IPS-11a (cell line): ENCODE data around the gene SULT1E1.

Experiments
- H3K4me3 ChIP-seq: one replicate; pipeline ENCODE4 v1.5.1; 2013; ENCODE audit warnings: low read depth, low read length, control low read depth

Gene SULT1E1

DNA sequence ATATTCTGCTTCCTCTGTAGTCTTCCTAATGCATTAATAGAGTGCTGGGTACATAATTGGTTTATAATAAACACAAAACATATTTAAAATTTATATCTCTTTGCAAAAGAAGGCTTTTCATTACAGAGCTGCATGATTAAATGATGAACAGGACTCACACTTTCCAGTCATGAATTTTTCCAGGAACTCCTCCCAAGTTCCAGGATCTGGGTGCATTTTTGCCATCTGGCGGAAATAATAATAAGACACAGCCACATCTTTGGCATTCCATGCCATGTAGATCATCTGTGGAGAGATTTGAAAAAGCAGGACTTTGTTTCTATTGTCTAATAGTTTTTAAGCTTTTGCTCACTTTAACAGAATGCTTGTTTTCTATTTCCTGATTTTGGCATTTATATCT, 59.3 kb downstream of the SULT1E1 start:
- H3K4me3 ChIP-seq = no peak overlapping the region

DNA sequence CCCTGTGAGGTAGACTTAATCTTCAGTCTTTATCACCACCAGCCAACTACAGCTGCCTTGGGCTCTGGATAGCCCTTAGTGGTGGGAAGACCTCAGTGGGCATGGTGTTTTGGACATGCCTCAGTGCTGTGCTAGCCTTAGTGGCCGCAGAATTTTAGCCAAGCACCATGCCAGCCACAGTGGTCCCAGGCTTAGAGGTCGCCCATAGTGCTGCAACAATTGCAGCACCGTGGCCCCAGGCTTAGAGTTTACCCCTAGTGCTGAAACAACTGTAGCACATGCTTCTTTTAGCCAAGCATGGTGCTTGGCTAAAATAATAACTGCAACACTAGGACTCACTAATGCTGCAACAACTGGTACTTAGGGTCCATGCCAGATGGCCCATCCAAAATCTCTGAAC, 60.6 kb downstream of the SULT1E1 start:
- no peak overlapping the region for H3K4me3 ChIP-seq

DNA sequence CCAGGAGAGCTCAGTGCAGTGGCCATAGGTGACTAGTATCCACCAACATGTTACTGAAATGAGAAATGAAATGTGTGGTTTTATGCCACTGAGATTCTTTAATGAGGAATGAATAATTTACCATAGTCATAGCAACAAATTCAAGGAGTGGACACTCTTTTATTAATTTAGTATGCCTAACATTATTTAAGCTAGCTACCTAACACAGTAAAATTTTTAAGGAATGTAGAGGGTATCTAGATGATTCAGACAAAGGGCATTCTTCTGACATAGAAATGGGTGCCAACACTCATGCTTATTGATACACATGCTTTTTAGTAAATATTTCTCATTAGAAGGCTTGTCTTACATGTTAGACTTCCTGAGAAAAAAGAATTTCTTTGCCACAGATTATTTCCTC, 66.2 kb downstream of the SULT1E1 start:
- H3K4me3 ChIP-seq = no peak overlapping the region
